GM23338 (cell line): ENCODE results near the gene KCNK4. TPM values are rescaled to one million over a fixed set of nuclear protein-coding genes. Genes with fewer than 3 reads are reported as not detected.

Experiments
- ATAC-seq: fragments of 200-7000 bp; cut with Tn5 transposase; 3 replicates; pipeline ENCODE4 v1.9.1; 2020
- DNase-seq: peaks from one replicate; pipeline ENCODE4 v3.0.0-alpha.2; 2015; ENCODE audit warnings: low spot score
- H2AFZ ChIP-seq: fragments of 200-600 bp; sonication (generic); 2 replicates; pipeline ENCODE4 v1.8.0; 2016; ENCODE audit warnings: antibody characterized with exemption, mild to moderate bottlenecking, moderate library complexity
- H3F3A ChIP-seq: fragments of 200-600 bp; sonication (generic); replicated peaks from 2 replicates; pipeline ENCODE4 v1.8.0; 2017; ENCODE audit warnings: antibody characterized with exemption, mixed run types, low read depth
- H3K27ac ChIP-seq: fragments of 200-600 bp; sonication (generic); 2 replicates; pipeline ENCODE4 v1.6.1; 2016; ENCODE audit warnings: low read depth
- H3K27me3 ChIP-seq: fragments of 200-600 bp; sonication (generic); 2 replicates; pipeline ENCODE4 v1.8.0; 2016; ENCODE audit warnings: mild to moderate bottlenecking, mixed run types, moderate library complexity; ENCODE audit not compliant: insufficient read depth
- H3K36me3 ChIP-seq: fragments of 200-600 bp; sonication (generic); 2 replicates; pipeline ENCODE4 v1.8.0; 2016; ENCODE audit warnings: mild to moderate bottlenecking; ENCODE audit not compliant: insufficient read depth
- H3K4me1 ChIP-seq: fragments of 200-600 bp; sonication (generic); 2 replicates; pipeline ENCODE4 v1.8.0; 2016; ENCODE audit warnings: mild to moderate bottlenecking, moderate library complexity; ENCODE audit not compliant: insufficient read depth
- H3K4me2 ChIP-seq: fragments of 200-600 bp; sonication (generic); 2 replicates; pipeline ENCODE4 v1.7.1; 2017; ENCODE audit warnings: mixed run types
- H3K4me3 ChIP-seq: fragments of 200-600 bp; sonication (generic); 2 replicates; pipeline ENCODE4 v1.6.1; 2016; ENCODE audit warnings: mixed run types
- H3K79me2 ChIP-seq: fragments of 200-600 bp; sonication (generic); replicated peaks from 2 replicates; pipeline ENCODE4 v1.8.0; 2017; ENCODE audit warnings: mild to moderate bottlenecking; ENCODE audit not compliant: insufficient read depth
- H3K9me2 ChIP-seq: fragments of 200-600 bp; sonication (generic); 2 replicates; pipeline ENCODE4 v1.8.0; 2017; ENCODE audit not compliant: insufficient read depth
- H4K20me1 ChIP-seq: fragments of 200-600 bp; sonication (generic); replicated peaks from 2 replicates; pipeline ENCODE4 v1.8.0; 2017; ENCODE audit warnings: mild to moderate bottlenecking; ENCODE audit not compliant: insufficient read depth
- H3K27ac Mint-ChIP-seq: 2 replicates; pipeline ENCODE4 v1.8.0; 2020; ENCODE audit warnings: inconsistent platforms, mild to moderate bottlenecking, moderate library complexity, mixed read lengths
- H3K27me3 Mint-ChIP-seq: 3 replicates; pipeline ENCODE4 v1.8.0; 2022; ENCODE audit warnings: low read depth, mild to moderate bottlenecking, moderate library complexity, mixed read lengths, inconsistent platforms; ENCODE audit not compliant: insufficient read depth, poor library complexity
- H3K36me3 Mint-ChIP-seq: 3 replicates; pipeline ENCODE4 v1.8.0; 2021; ENCODE audit warnings: low read depth, mild to moderate bottlenecking, inconsistent platforms, moderate library complexity, mixed read lengths
- H3K4me1 Mint-ChIP-seq: 3 replicates; pipeline ENCODE4 v1.8.0; 2020; ENCODE audit warnings: mild to moderate bottlenecking, inconsistent platforms, mixed read lengths
- H3K4me3 Mint-ChIP-seq: 3 replicates; pipeline ENCODE4 v1.8.0; 2021; ENCODE audit warnings: moderate library complexity, mild to moderate bottlenecking, inconsistent platforms, mixed read lengths
- H3K9me3 Mint-ChIP-seq: 3 replicates; pipeline ENCODE4 v1.8.0; 2020; ENCODE audit warnings: moderate library complexity, mild to moderate bottlenecking, inconsistent platforms, mixed read lengths
- CREB1 ChIP-seq: fragments of 250-450 bp; sonication (Bioruptor Pico); IDR thresholded peaks from 2 replicates; pipeline ENCODE4 v1.5.0; 2020; ENCODE audit warnings: low read depth, mild to moderate bottlenecking, moderate library complexity
- CTCF ChIP-seq, 2 experiments: fragments of 200-600 bp in 1 of 2; sonication (generic) in 1 of 2; conservative IDR thresholded peaks; 2 replicates each; pipeline versions ENCODE4 v1.5.1 to v1.6.1; 2016 to 2017; ENCODE audit warnings: antibody characterized with exemption in 2 of 2, low read depth in 2 of 2, mild to moderate bottlenecking in 2 of 2, moderate library complexity in 1 of 2
- EZH2phosphoT487 ChIP-seq: fragments of 200-600 bp; sonication (generic); IDR thresholded peaks from one replicate; pipeline ENCODE4 v1.8.1; 2018; ENCODE audit warnings: antibody characterized with exemption; ENCODE audit not compliant: unreplicated experiment
- JUNB ChIP-seq: IDR thresholded peaks from one replicate; pipeline ENCODE4 v1.6.1; 2016; ENCODE audit warnings: antibody characterized with exemption; ENCODE audit not compliant: unreplicated experiment
- NANOG ChIP-seq: IDR thresholded peaks from 2 replicates; pipeline ENCODE4 v1.6.1; 2016; ENCODE audit warnings: antibody characterized with exemption, borderline replicate concordance
- STAT1 ChIP-seq: IDR thresholded peaks from one replicate; pipeline ENCODE4 v1.6.1; 2016; ENCODE audit warnings: antibody characterized with exemption; ENCODE audit not compliant: unreplicated experiment
- ZNF462 ChIP-seq: fragments of 250-450 bp; sonication (Bioruptor Pico); IDR thresholded peaks from 2 replicates; pipeline ENCODE4 v1.5.0; 2020; ENCODE audit warnings: mild to moderate bottlenecking, moderate library complexity
- polyA plus RNA-seq: library from polyadenylated mRNA; unstranded; fragments of >200 nt; fragmentation: Nextera tagmentation; extraction: Ambion mirVana; gene quantifications from 2 replicates; pipeline ENCODE4 v1.2.1, GENCODE V29; 2016
- total RNA-seq: library from RNA; depleted of rRNA; stranded (reverse); fragments of >200 nt; shearing (Covaris generic); gene quantifications from 2 replicates; pipeline ENCODE4 v1.2.3, GENCODE V29; 2014

The KCNK4 gene
- total and polyA plus RNA-seq, 2 experiments from 2014 or later = 1.0 TPM; not detected in 1

- H3K36me3 ChIP-seq = no peaks in the 10 kb centered on the region; the same call in none of the 2 replicates
- no peak overlapping the region for H3K4me3 ChIP-seq
- DNase-seq = no peak
- Mint-ChIP-seq H3K36me3 (peaks cover 59% of the 10 kb centered on the region), H3K4me3 (no peak overlapping the region), H3K9me3 (peaks cover 3% of the 10 kb centered on the region; the same call in 2 of the 3 replicates), H3K27ac (no peak overlapping the region), H3K4me1 (peaks cover 19% of the 10 kb centered on the region), H3K27me3 (peaks cover 16% of the 10 kb centered on the region)
- H3K27ac ChIP-seq = no peak overlapping the region
- H3K9me2 ChIP-seq = no peaks in the 10 kb centered on the region
- no peak overlapping the region for H2AFZ ChIP-seq
- H3K4me1 ChIP-seq = 0 out of 2 replicates have a peak, but pooled peaks cover 8% of the 10 kb centered on the region
- no peaks in the 10 kb centered on the region for H3K27me3 ChIP-seq
- ATAC-seq = no peak
- no peak overlapping the region for H3K4me2 ChIP-seq
- H3K79me2 ChIP-seq = no peaks in the 10 kb centered on the region
- no peaks in the 10 kb centered on the region for H4K20me1 ChIP-seq
- TF ChIP-seq NANOG (no peak), CTCF (conservative IDR thresholded peaks at IDR 0.05; ENCODE audit: low read depth in 2 of 2) (no peak), STAT1 (no peak), EZH2phosphoT487 (no peak), JUNB (no peak), ZNF462 (CRISPR knock-in tag) (no peak), CREB1 (no peak)
- peaks cover 23% of the 10 kb centered on the region for H3F3A ChIP-seq
Measured at GRCh38 chr11:64265176-64266160, 25.6 kb upstream of the KCNK4 start.
